Body of pancreas (tissue), 4 donors: Measurements from ENCODE around the gene PDE6D. TPM values are rescaled to one million over a fixed set of nuclear protein-coding genes. Genes with fewer than 3 reads are reported as not detected.

Source experiments
- ATAC-seq: fragments of 150-250 bp; one replicate; pipeline ENCODE4 v1.9.1; 2016
- DNase-seq, 4 donors: peaks; one replicate each; pipeline ENCODE4 v3.0.0-alpha.2; 2019
- H3K27ac ChIP-seq, 4 donors: fragments of 200-600 bp; sonication (generic); 1 replicate in 3 of 4; 2 replicates in 1 of 4; pipeline versions ENCODE4 v1.5.1 to v1.6.1; 2016 to 2019; ENCODE audit warnings: mild to moderate bottlenecking in 1 of 4, mixed read lengths in 1 of 4, moderate library complexity in 1 of 4
- H3K27me3 ChIP-seq, 2 donors: fragments of 200-600 bp; sonication (generic); one replicate each; pipeline ENCODE4 v1.6.0; 2016; ENCODE audit warnings: mild to moderate bottlenecking in 1 of 2
- H3K36me3 ChIP-seq, 2 donors: fragments of 200-600 bp; sonication (generic); replicated peaks in 1 of 2; 2 replicates each; pipeline ENCODE4 v1.5.1; 2016; ENCODE audit warnings: low read depth in 2 of 2; ENCODE audit not compliant: insufficient read depth in 1 of 2
- H3K4me1 ChIP-seq: fragments of 200-600 bp; sonication (generic); one replicate; pipeline ENCODE4 v1.6.0; 2016
- H3K4me3 ChIP-seq, 2 donors: fragments of 200-600 bp; sonication (generic); 1 replicate in 1 of 2; 2 replicates in 1 of 2; pipeline ENCODE4 v1.5.1; 2016 to 2019
- H3K9me3 ChIP-seq, 3 donors: fragments of 200-600 bp; sonication (generic); 1 replicate in 2 of 3; 2 replicates in 1 of 3; pipeline ENCODE4 v1.5.1; 2016
- CTCF ChIP-seq, 7 experiments: fragments of 450-650 bp in 4 of 7; fragments of 200-600 bp in 3 of 7; sonication (generic) in 3 of 7; IDR thresholded peaks; one replicate each; pipeline ENCODE4 v1.5.1; 2016 to 2019; ENCODE audit warnings: antibody characterized with exemption in 7 of 7
- POLR2A ChIP-seq, 3 donors: fragments of 450-650 bp; IDR thresholded peaks; one replicate each; pipeline ENCODE4 v1.6.1; 2016; ENCODE audit warnings: antibody characterized with exemption in 3 of 3, mild to moderate bottlenecking in 2 of 3
- WGBS, 2 donors: methylation state at CpG; one replicate each; pipeline ENCODE4 v1.1.5; 2017; 5-methylcytosine and 5-hydroxymethylcytosine counted together
- intact Hi-C: fragments of 100-400 bp; cut with DNase I; formaldehyde crosslinking; loops from one replicate; pipeline ENCODE4 v1.15.1; 2023
- total RNA-seq, 2 donors: library from RNA; depleted of rRNA; stranded (reverse); fragments of >200 nt; gene quantifications; one replicate each; pipeline ENCODE4 v1.1.0, GENCODE V29; 2016

The PDE6D gene
- total RNA-seq, 2 donors from 2014 or later: 2.6 to 15.0 TPM

- 82 to 93% methylated on average over 8 to 13 of the region's 13 CpGs for WGBS, 2 donors
- Histone ChIP-seq H3K27me3 (no peaks in the 10 kb centered on the region), H3K36me3 (no peaks in the 10 kb centered on the region), H3K27ac (no peak overlapping the region), H3K4me1 (peaks cover 9% of the 10 kb centered on the region), H3K9me3 (no peaks in the 10 kb centered on the region), H3K4me3 (no peak overlapping the region)
- intact Hi-C loops: no loop called here
- no peak for ATAC-seq
- no peak for TF ChIP-seq CTCF (IDR thresholded peaks at IDR 0.05)
- no peak for TF ChIP-seq POLR2A (IDR thresholded peaks at IDR 0.05)
- DNase-seq: no peak
These were observed 88.2 kb downstream of the PDE6D start for GRCh38 chr2:231692847-231693246.

GRCh38 chr2:231691251-231691772, 89.8 kb downstream of the PDE6D start:
- Histone ChIP-seq H3K9me3 (no peaks in the 10 kb centered on the region), H3K4me1 (peaks cover 12% of the 10 kb centered on the region), H3K4me3 (no peak overlapping the region), H3K27me3 (no peaks in the 10 kb centered on the region), H3K36me3 (no peaks in the 10 kb centered on the region), H3K27ac (no peak overlapping the region)
- ATAC-seq: no peak
- TF ChIP-seq CTCF (IDR thresholded peaks at IDR 0.05): no peak
- no peak for TF ChIP-seq POLR2A (IDR thresholded peaks at IDR 0.05)
- intact Hi-C loops: no loop called here
- WGBS, 2 donors: 53 to 56% methylated on average over 9 of the region's 9 CpGs
- DNase-seq: no peak

GRCh38 chr2:231689124-231689893, 91.8 kb downstream of the PDE6D start:
- H3K4me1 ChIP-seq: peaks cover 12% of the 10 kb centered on the region
- TF ChIP-seq POLR2A (IDR thresholded peaks at IDR 0.05): no peak
- WGBS, 2 donors: 72 to 93% methylated on average over 10 to 15 of the region's 15 CpGs
- H3K36me3 ChIP-seq: no peaks in the 10 kb centered on the region
- intact Hi-C loops: no loop called here
- H3K4me3 ChIP-seq: no peak overlapping the region
- no peak overlapping the region for H3K27ac ChIP-seq
- no peaks in the 10 kb centered on the region for H3K27me3 ChIP-seq
- ATAC-seq (no peak), DNase-seq (no peak)
- no peaks in the 10 kb centered on the region for H3K9me3 ChIP-seq

GRCh38 chr2:231688719-231689118, 92.4 kb downstream of the PDE6D start:
- ATAC-seq: peak; percentile 40
- Histone ChIP-seq H3K36me3 (no peaks in the 10 kb centered on the region), H3K9me3 (no peaks in the 10 kb centered on the region), H3K4me3 (no peak overlapping the region), H3K4me1 (peaks cover 12% of the 10 kb centered on the region), H3K27me3 (no peaks in the 10 kb centered on the region), H3K27ac (no peak overlapping the region)
- 76 to 86% methylated on average over 1 to 17 of the region's 17 CpGs for WGBS, 2 donors
- TF ChIP-seq CTCF (IDR thresholded peaks at IDR 0.05): no peak
- no peak for TF ChIP-seq POLR2A (IDR thresholded peaks at IDR 0.05)
- intact Hi-C loops: no loop called here
- DNase-seq: no peak

GRCh38 chr2:231687961-231688360, 93.1 kb downstream of the PDE6D start:
- DNase-seq: no peak
- intact Hi-C loops: no loop called here
- H3K27me3 ChIP-seq: no peaks in the 10 kb centered on the region
- H3K4me3 ChIP-seq: no peak overlapping the region
- no peaks in the 10 kb centered on the region for H3K36me3 ChIP-seq
- TF ChIP-seq CTCF (IDR thresholded peaks at IDR 0.05) (no peak), POLR2A (IDR thresholded peaks at IDR 0.05) (no peak)
- H3K4me1 ChIP-seq: peaks cover 12% of the 10 kb centered on the region
- no peaks in the 10 kb centered on the region for H3K9me3 ChIP-seq
- H3K27ac ChIP-seq: no peak overlapping the region
- ATAC-seq: no peak
- WGBS, 2 donors: 76 to 88% methylated on average over 3 to 4 of the region's 4 CpGs
